Measurements from ENCODE around the gene JSRP1.
A peak's percentile ranks its signal among the peaks of the same experiment; 100 is the strongest.

JSRP1 gene

DNA sequence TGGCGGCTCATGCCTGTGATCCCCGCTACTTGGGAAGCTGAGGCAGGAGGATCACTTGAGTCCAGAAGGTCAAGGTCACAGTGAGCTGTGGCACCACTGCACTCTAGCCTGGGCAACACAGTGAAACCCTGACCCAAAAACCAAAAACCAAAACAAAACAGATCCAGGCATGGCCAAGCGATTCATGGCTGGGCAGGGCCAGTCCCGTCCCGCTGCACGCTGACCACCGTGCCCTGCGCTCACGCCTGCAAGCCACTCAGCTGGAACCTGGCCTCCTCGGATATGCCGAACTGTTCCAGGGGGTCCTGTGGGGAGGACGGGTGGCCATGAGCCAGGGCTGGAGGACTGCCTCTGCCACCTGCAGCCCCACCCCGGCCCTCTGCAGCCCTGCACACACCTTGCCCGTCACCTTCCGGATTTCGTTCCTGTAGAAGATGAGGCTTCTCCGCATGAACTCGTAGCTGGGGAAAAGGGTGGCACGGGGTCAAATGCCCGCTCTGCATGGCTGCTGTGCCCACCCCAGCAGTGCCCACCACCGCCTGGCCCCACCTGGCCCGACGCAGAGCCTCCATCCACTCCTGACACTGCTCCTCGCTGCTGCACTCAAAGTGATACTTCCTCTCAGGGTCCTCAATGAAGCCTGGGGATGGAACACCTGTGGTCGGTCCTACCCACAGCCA, 22.5 kb downstream of the JSRP1 start:
- no peaks in the 10 kb centered on the region for H3K9me3 ChIP-seq
- H3K27me3 ChIP-seq, result no peaks in the 10 kb centered on the region
- H3K4me1 ChIP-seq, result peaks cover 81% of the 10 kb centered on the region
- H3K4me3 ChIP-seq, result 0 out of 2 replicates have a peak overlapping the region, but pooled peaks have one; percentile 2
- TF ChIP-seq Cebpa-rat (IDR thresholded peaks at IDR 0.05), result no peak
- peak overlapping the region; percentile 98; the same call in 1 of the 2 replicates for H3K9ac ChIP-seq
- H3K27ac ChIP-seq, result peak overlapping the region; percentile 99
- peak overlapping the region; percentile 96 for H3K4me2 ChIP-seq
- peaks cover 89% of the 10 kb centered on the region for H4K20me1 ChIP-seq
- peaks cover 61% of the 10 kb centered on the region for H3K36me3 ChIP-seq

DNA sequence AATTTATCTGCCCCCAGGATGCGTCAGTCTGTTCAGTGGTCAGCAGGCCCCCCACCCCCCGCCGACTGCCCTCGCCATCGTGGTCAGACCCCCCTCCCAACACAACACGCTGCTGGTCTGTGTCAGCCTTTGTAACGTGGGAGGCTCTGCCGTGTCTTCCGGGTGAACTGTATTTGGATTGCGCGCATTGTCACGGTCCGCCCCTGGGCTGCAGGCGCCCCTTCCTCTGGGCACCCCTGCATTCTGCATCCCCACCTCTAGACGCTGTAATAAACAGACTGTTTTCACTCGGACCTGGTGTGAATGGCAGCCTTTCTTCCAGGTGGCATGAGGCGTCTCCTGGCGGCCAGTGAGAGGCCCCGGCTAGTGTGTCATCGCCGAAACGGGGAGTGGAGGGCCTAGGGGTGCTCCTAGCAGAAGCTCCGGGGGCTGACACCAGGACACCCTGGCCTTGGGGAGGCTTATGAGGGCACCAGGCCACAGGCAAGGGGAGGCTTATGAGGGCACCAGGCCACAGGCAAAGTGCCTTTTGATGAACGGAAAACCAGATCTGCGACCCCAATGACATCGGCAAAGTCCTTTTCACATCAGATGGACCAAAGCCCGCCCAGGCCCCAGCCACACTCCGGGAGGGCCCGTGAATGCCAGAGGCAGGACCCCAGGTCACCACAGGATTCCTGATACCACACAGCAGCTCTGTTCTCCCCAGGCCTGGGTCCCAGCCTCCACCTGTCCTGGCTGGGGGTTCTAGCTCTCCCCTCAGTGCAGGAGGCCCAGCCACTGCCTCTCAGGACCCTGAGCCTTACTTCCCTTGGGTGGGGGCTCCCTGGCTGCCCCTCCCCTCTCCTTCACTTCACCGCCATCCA, 23.7 kb downstream of the JSRP1 start:
- Histone ChIP-seq H3K4me1 (peaks cover 81% of the 10 kb centered on the region), H4K20me1 (peaks cover 86% of the 10 kb centered on the region), H3K4me2 (peak overlapping the region; percentile 96; the same call in 1 of the 2 replicates), H3K4me3 (no peak overlapping the region), H3K9ac (peak overlapping the region; percentile 50), H3K9me3 (no peaks in the 10 kb centered on the region), H3K27ac (peak overlapping the region; percentile 73), H3K27me3 (no peaks in the 10 kb centered on the region), H3K36me3 (peaks cover 69% of the 10 kb centered on the region)
- TF ChIP-seq Cebpa-rat (IDR thresholded peaks at IDR 0.05), result no peak

DNA sequence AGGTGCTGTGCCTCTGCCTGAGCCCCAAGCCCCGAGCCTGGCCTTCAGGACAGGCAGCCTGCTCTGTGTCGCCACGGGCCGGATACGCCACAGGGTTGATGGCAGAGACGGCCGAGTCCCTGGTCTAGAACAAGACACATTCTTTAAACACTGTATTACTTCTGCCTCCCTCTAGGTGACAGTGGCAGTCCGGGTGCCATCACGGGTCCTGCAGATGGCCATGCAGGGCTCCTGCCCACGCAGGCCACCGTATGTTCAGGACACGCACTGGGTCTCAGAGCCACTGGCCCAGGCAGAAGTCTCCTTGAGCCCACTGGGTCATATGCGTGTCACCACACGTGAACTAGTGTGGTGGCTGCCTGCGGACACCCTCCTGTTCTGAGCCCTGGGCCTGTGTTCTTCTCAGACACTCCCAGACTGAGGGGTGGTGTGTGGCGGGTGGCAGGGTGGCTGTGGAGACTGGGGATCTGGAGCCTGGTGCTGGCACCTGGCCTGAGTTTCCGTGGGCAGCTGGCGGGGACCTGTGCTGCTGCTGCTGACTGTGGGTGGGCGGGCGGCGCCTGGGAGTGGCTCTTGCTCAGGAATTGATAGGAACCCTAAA, 24.5 kb downstream of the JSRP1 start:
- H3K4me1 ChIP-seq, result peaks cover 85% of the 10 kb centered on the region
- peaks cover 85% of the 10 kb centered on the region for H4K20me1 ChIP-seq
- H3K9me3 ChIP-seq, result no peaks in the 10 kb centered on the region
- peak overlapping the region; percentile 55 for H3K9ac ChIP-seq
- H3K27ac ChIP-seq, result peak overlapping the region; percentile 73
- H3K36me3 ChIP-seq, result peaks cover 74% of the 10 kb centered on the region
- H3K27me3 ChIP-seq, result no peaks in the 10 kb centered on the region
- no peak overlapping the region for H3K4me3 ChIP-seq
- H3K4me2 ChIP-seq, result peak overlapping the region; percentile 76
- TF ChIP-seq Cebpa-rat (IDR thresholded peaks at IDR 0.05), result no peak

DNA sequence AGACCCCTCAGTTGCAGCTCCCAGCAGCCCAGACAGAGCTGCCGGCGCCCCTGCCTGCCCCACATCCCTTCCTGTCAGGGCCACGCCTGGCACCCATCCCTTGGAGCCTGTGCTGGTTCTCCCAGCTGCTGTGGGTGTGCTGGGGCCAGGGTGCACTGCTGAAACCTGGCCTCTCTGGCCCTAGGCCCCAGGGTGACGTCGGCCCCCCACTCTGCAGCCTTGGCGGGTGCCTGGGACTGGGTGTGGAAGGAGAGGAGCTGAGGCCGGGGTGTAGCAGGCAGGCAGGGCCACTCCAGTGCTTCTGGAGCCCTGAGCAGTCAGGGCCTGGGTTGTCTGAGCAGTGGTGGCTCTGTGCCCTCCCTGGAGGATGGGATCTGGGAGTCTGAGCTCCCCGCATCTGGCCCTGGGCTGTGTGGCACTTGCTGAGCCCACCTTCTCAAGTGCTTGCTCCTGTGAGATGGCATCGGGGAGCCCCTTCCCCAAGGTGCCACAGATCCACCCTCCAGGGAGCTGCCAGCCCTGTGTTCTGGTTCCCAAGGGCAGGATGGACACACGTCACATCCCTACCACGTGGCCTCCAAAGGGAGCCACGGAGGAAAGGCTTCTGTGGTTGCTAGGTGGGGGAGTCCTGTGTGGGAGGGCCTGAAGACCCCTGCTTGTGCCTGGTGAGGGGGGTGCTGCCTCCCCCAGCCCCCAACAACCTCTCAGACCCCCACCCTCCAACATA, 25.2 kb downstream of the JSRP1 start:
- TF ChIP-seq Cebpa-rat (IDR thresholded peaks at IDR 0.05), result no peak
- peak overlapping the region; percentile 73 for H3K27ac ChIP-seq
- peak overlapping the region; percentile 55 for H3K9ac ChIP-seq
- H3K4me3 ChIP-seq, result no peak overlapping the region
- H3K4me2 ChIP-seq, result peak overlapping the region; percentile 76
- peaks cover 82% of the 10 kb centered on the region for H3K36me3 ChIP-seq
- no peaks in the 10 kb centered on the region for H3K27me3 ChIP-seq
- H4K20me1 ChIP-seq, result peaks cover 92% of the 10 kb centered on the region
- peaks cover 92% of the 10 kb centered on the region for H3K4me1 ChIP-seq
- no peaks in the 10 kb centered on the region for H3K9me3 ChIP-seq

DNA sequence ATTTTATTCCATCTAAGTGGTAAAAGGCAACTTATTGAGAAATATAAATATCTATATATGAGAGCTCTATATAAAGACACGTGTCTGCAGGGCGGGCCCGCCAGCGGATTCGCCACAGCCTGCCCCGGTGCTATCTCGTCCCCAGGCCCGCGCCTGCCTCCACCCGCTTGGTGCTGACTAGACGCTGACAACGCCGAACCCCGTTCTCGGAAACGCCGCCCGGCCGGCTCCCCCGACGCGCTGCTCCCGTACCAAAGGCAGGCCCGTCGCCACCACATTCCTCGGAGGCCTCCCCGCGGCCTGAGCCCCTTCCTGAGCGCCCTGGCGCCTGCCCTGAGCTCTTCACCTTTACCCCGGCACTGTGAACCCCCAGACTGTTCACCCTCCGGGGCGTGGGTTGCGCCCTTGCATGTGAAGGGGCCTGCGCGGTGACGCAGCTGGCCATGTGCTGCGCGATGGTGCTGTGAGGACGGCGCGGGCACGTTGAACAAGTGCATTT, 26.1 kb downstream of the JSRP1 start:
- peak overlapping the region; percentile 55; the same call in 1 of the 2 replicates for H3K9ac ChIP-seq
- no peaks in the 10 kb centered on the region for H3K27me3 ChIP-seq
- H3K4me3 ChIP-seq, result no peak overlapping the region
- peaks cover 95% of the 10 kb centered on the region for H4K20me1 ChIP-seq
- no peak for TF ChIP-seq Cebpa-rat (IDR thresholded peaks at IDR 0.05)
- peaks cover 100% of the 10 kb centered on the region for H3K4me1 ChIP-seq
- peak overlapping the region; percentile 76 for H3K4me2 ChIP-seq
- peak overlapping the region; percentile 84; the same call in 1 of the 2 replicates for H3K27ac ChIP-seq
- peaks cover 91% of the 10 kb centered on the region for H3K36me3 ChIP-seq
- H3K9me3 ChIP-seq, result no peaks in the 10 kb centered on the region

DNA sequence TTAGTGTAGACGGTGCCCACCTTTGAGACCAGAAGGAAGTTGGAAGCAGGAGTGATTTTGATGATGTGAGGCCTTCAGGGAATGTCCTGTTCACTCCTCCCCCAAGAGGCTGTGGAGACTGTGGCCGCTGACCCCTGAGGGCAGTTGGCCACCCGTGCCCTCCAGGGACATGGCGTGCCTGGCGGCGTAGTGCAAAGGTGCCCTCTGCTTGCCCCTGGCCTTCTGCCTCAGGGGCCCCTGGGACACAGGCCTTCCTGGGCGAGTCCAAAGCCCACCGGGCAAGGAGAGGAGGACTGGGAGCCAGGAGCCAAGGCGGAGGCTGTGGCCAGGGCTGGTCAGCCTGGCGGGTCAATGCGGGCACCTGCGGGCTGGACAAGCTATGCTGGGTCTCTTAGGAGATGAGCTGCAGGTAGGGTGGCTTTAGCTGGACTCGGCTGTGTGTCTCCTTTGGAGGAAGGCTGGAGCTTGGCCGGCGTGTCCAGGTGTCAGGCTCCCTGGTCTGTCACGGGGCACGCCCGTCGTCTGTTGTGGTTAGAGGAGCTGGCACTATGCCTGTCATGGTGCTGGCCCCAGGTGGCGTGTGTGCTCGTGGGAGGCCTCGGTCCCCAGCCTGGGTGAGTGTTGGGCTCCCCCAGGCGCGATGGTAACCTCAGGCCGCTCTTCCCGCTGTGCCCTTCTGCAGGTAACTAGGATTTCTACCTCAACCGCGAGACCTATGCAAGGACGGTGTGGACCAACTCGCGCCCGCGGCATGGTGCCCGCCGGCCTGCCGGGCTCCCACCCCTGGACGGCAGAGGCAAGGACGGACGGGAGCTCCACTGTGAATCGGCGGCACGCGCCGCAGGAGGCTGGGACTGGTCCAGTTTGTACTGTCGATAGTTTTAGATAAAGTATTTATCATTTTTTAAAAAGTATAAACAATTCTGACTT, 26.8 kb downstream of the JSRP1 start:
- H3K4me2 ChIP-seq, result peak overlapping the region; percentile 93
- H3K9ac ChIP-seq, result peak overlapping the region; percentile 65
- no peaks in the 10 kb centered on the region for H3K9me3 ChIP-seq
- no peaks in the 10 kb centered on the region for H3K27me3 ChIP-seq
- H3K4me1 ChIP-seq, result peaks cover 100% of the 10 kb centered on the region
- peaks cover 95% of the 10 kb centered on the region for H4K20me1 ChIP-seq
- peaks cover 94% of the 10 kb centered on the region for H3K36me3 ChIP-seq
- TF ChIP-seq Cebpa-rat (IDR thresholded peaks at IDR 0.05), result no peak
- peak overlapping the region; percentile 84 for H3K27ac ChIP-seq
- H3K4me3 ChIP-seq, result no peak overlapping the region; the same call in 1 of the 2 replicates

DNA sequence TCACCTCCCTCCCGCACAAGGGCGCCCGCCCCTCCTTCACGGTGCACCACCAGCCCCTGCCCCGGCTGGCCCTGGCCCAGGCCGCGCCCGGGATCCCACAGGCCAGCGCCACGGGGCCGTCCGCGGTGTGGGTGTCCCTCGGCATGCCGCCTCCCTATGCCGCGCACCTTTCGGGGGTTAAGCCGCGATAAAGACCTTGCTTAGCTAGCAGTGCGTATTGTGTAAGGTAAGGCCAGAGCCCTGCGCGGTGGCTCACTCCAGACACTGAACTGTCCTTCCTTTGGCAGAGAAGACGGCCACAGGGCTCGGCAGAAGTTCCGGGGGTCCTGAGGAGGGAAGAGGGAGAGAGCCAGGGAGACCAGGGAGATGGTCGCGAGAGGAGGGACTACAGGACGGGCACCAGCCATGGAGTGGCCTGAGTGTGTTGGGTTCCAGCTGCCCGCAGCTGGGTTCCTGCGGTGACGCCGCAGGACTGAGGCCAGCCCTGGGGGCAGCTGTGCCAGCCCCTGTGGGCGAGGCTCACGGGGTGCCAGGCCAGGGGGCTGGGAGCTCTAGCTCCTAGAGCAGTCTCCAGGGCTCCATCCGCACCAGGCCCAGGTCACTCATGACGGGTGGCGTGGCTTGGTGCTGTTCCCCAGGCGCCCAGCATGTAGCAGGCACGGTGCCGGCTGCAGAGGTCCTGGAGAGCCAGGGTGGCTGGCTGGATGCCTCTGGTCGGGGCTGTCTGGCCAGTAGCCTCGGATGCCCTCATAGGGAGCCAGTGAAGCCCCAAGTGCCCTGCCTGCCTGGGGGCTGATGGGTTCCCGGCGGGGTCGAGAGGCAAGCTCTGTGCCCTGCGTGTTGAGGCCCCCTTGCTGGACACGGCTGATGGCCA, 27.8 kb downstream of the JSRP1 start:
- H3K36me3 ChIP-seq, result peaks cover 85% of the 10 kb centered on the region
- H4K20me1 ChIP-seq, result peaks cover 94% of the 10 kb centered on the region
- peak overlapping the region; percentile 65 for H3K9ac ChIP-seq
- no peaks in the 10 kb centered on the region for H3K9me3 ChIP-seq
- peak overlapping the region; percentile 84 for H3K27ac ChIP-seq
- peak overlapping the region; percentile 93 for H3K4me2 ChIP-seq
- H3K4me1 ChIP-seq, result peaks cover 100% of the 10 kb centered on the region
- H3K4me3 ChIP-seq, result peak overlapping the region; percentile 11; the same call in 1 of the 2 replicates
- no peak for TF ChIP-seq Cebpa-rat (IDR thresholded peaks at IDR 0.05)
- no peaks in the 10 kb centered on the region for H3K27me3 ChIP-seq

All from BLaER1 (cell line).